GM12878 (cell line): ENCODE measurements around the gene RASIP1. TPM values are rescaled to one million over a fixed set of nuclear protein-coding genes. Genes with fewer than 3 reads are reported as not detected.

Experiments
- ATAC-seq: fragments of 200-7000 bp; cut with Tn5 transposase; 3 replicates; pipeline ENCODE4 v1.9.1; 2020; ENCODE audit warnings: mild to moderate bottlenecking, moderate library complexity
- BruUV-seq: library from RNA; stranded (reverse); fragments of 400-500 nt; replicated peaks from 2 replicates; lab custom pipeline; 2021; lab: Mats Ljungman, UMichigan
- CTCF ChIA-PET: fragments of 300-600 bp; sonication (Branson Sonifier 250); formaldehyde crosslinking; extraction: SDS; loops from one replicate; lab custom pipeline; 2021; ENCODE audit warnings: inconsistent platforms; lab: Yijun Ruan, JAX
- POLR2A ChIA-PET: fragments of 350-600 bp; formaldehyde crosslinking; extraction: SDS; loops from one replicate; lab custom pipeline; 2021; ENCODE audit warnings: inconsistent platforms; lab: Charles Lee
- RAD21 ChIA-PET: fragments of 300-600 bp; sonication (Branson Sonifier 250); formaldehyde crosslinking; loops from one replicate; lab custom pipeline; 2023; ENCODE audit warnings: antibody characterized with exemption; ENCODE audit not compliant: unreplicated experiment; lab: Charles Lee
- SMC1A ChIA-PET: fragments of 300-600 bp; sonication (Branson Sonifier 250); formaldehyde crosslinking; loops from one replicate; lab custom pipeline; 2023; ENCODE audit not compliant: unreplicated experiment, uncharacterized antibody; lab: Charles Lee
- DNase-seq: peaks from one replicate; pipeline ENCODE4 v3.0.0-alpha.2; 2011; ENCODE audit warnings: low read depth, low spot score
- FAIRE-seq: peaks from 3 replicates; lab custom pipeline; 2011; peaks lifted over from hg19 to GRCh38; lab: Jason Lieb, UNC
- H2AFZ ChIP-seq: 2 replicates; pipeline ENCODE4 v1.6.0; 2011; ENCODE audit warnings: low read depth, low read length, control low read depth; ENCODE audit not compliant: control insufficient read depth
- H3K27ac ChIP-seq: 2 replicates; pipeline ENCODE4 v1.5.1; 2011; ENCODE audit warnings: control low read depth; ENCODE audit not compliant: control insufficient read depth, insufficient read depth
- H3K27me3 ChIP-seq, 2 experiments: replicated peaks in 1 of 2; 2 replicates each; pipeline versions ENCODE4 v1.6.0 to v1.6.1; 2011; ENCODE audit warnings: low read length in 1 of 2; ENCODE audit not compliant: control insufficient read depth in 2 of 2, insufficient read depth in 2 of 2
- H3K36me3 ChIP-seq, 2 experiments: 2 replicates each; pipeline ENCODE4 v1.5.1; 2011; ENCODE audit warnings: low read length in 1 of 2; ENCODE audit not compliant: control insufficient read depth in 2 of 2, insufficient read depth in 2 of 2
- H3K4me1 ChIP-seq: 2 replicates; pipeline ENCODE4 v1.6.1; 2011; ENCODE audit warnings: mild to moderate bottlenecking, low read length, moderate library complexity, mixed read lengths; ENCODE audit not compliant: control insufficient read depth, insufficient read depth
- H3K4me2 ChIP-seq: 2 replicates; pipeline ENCODE4 v1.6.0; 2011; ENCODE audit warnings: control low read depth; ENCODE audit not compliant: control insufficient read depth, insufficient read depth
- H3K4me3 ChIP-seq: fragments of 200-600 bp; sonication (generic); 2 replicates; pipeline ENCODE4 v1.5.1; 2016
- H3K79me2 ChIP-seq: 2 replicates; pipeline ENCODE4 v1.6.0; 2011; ENCODE audit warnings: low read length; ENCODE audit not compliant: control insufficient read depth, insufficient read depth
- H3K9ac ChIP-seq: 2 replicates; pipeline ENCODE4 v1.8.0; 2011; ENCODE audit warnings: low read length, control low read depth, mixed read lengths; ENCODE audit not compliant: control insufficient read depth, insufficient read depth
- H3K9me3 ChIP-seq: replicated peaks from 3 replicates; pipeline ENCODE4 v1.5.1; 2011; ENCODE audit warnings: mild to moderate bottlenecking, low read length; ENCODE audit not compliant: control insufficient read depth, insufficient read depth
- H4K20me1 ChIP-seq: 2 replicates; pipeline ENCODE4 v1.6.0; 2011; ENCODE audit not compliant: control insufficient read depth, insufficient read depth
- BCL11A ChIP-seq: IDR thresholded peaks from 2 replicates; pipeline ENCODE4 v1.6.1; 2011; ENCODE audit warnings: low read depth, low read length
- BRCA1 ChIP-seq: IDR thresholded peaks from 2 replicates; pipeline ENCODE4 v1.6.1; 2011; ENCODE audit warnings: low read depth, low read length, improper control_type of control experiment
- CEBPB ChIP-seq, 2 experiments: fragments of 150-350 bp in 1 of 2; IDR thresholded peaks; 2 replicates each; pipeline ENCODE4 v1.6.1; 2012 to 2014; ENCODE audit warnings: low read depth in 2 of 2, low read length in 2 of 2, borderline replicate concordance in 1 of 2, inconsistent platforms in 1 of 2
- CHD1 ChIP-seq: IDR thresholded peaks from 2 replicates; pipeline ENCODE4 v1.6.1; 2012; ENCODE audit warnings: low read depth, low read length, improper control_type of control experiment
- GABPA ChIP-seq: IDR thresholded peaks from 2 replicates; pipeline ENCODE4 v1.6.1; 2014; ENCODE audit warnings: antibody characterized with exemption, low read depth, mild to moderate bottlenecking, inconsistent platforms
- HDAC2 ChIP-seq: fragments of 200-600 bp; sonication (generic); IDR thresholded peaks from 2 replicates; pipeline ENCODE4 v1.6.1; 2017
- HDGF ChIP-seq: fragments of 450-650 bp; IDR thresholded peaks from 2 replicates; pipeline ENCODE4 v1.6.1; 2016; ENCODE audit warnings: antibody characterized with exemption
- IKZF1 ChIP-seq: fragments of 450-650 bp; conservative IDR thresholded peaks from 2 replicates; pipeline ENCODE4 v1.6.1; 2017; ENCODE audit warnings: antibody characterized with exemption, mild to moderate bottlenecking
- KLF5 ChIP-seq: fragments of 450-650 bp; IDR thresholded peaks from 2 replicates; pipeline ENCODE4 v1.6.1; 2014; ENCODE audit warnings: mild to moderate bottlenecking; ENCODE audit not compliant: partially characterized antibody
- MYB ChIP-seq: fragments of 150-350 bp; IDR thresholded peaks from 2 replicates; pipeline ENCODE4 v1.6.1; 2014; ENCODE audit warnings: mild to moderate bottlenecking, low read depth, low read length, borderline replicate concordance
- NBN ChIP-seq: fragments of 450-650 bp; IDR thresholded peaks from 2 replicates; pipeline ENCODE4 v1.6.1; 2016
- NFXL1 ChIP-seq: fragments of 450-650 bp; IDR thresholded peaks from 2 replicates; pipeline ENCODE4 v1.6.1; 2017; ENCODE audit warnings: antibody characterized with exemption, mild to moderate bottlenecking, borderline replicate concordance
- NFYA ChIP-seq: IDR thresholded peaks from 2 replicates; pipeline ENCODE4 v1.6.1; 2011; ENCODE audit warnings: low read depth, mild to moderate bottlenecking, low read length, improper control_type of control experiment, borderline replicate concordance
- PAX8 ChIP-seq: fragments of 450-650 bp; IDR thresholded peaks from 2 replicates; pipeline ENCODE4 v1.6.1; 2017; ENCODE audit warnings: mild to moderate bottlenecking, moderate library complexity
- POU2F2 ChIP-seq: IDR thresholded peaks from 3 replicates; pipeline ENCODE4 v1.6.1; 2011; ENCODE audit warnings: low read depth, mild to moderate bottlenecking, low read length, borderline replicate concordance
- RFX5 ChIP-seq: IDR thresholded peaks from 2 replicates; pipeline ENCODE4 v1.6.1; 2011; ENCODE audit warnings: low read depth, low read length, improper control_type of control experiment
- SIX5 ChIP-seq: IDR thresholded peaks from 2 replicates; pipeline ENCODE4 v1.6.1; 2011; ENCODE audit warnings: mild to moderate bottlenecking, low read depth, low read length, moderate library complexity; ENCODE audit not compliant: severe bottlenecking
- STAT3 ChIP-seq: IDR thresholded peaks from 2 replicates; pipeline ENCODE4 v1.6.1; 2011; ENCODE audit warnings: low read depth, low read length, improper control_type of control experiment
- ZNF217 ChIP-seq: fragments of 450-650 bp; IDR thresholded peaks from 2 replicates; pipeline ENCODE4 v1.6.1; 2017; ENCODE audit warnings: antibody characterized with exemption, mild to moderate bottlenecking
- WGBS: methylation state at CpG from one replicate; pipeline ENCODE4 v1.1.6; 2016; ENCODE audit warnings: low lambda C conversion rate; ENCODE audit not compliant: insufficient replicate concordance, insufficient coverage; ENCODE audit errors: missing lambda C conversion rate; 5-methylcytosine and 5-hydroxymethylcytosine counted together
- in situ Hi-C: fragments of 300-500 bp; cut with MboI; formaldehyde crosslinking; loops from 9 replicates; pipeline ENCODE4 v1.14.3; 2018; ENCODE audit warnings: mixed read lengths
- intact Hi-C: fragments of 100-400 bp; cut with micrococcal nuclease; formaldehyde crosslinking; loops from one replicate; pipeline ENCODE4 v1.14.2; 2022; ENCODE audit not compliant: unreplicated experiment
- polyA plus RNA-seq, 11 experiments: library from polyadenylated mRNA; depleted of rRNA in 4 of 11; unstranded in 6 of 11; stranded (reverse) in 5 of 11; fragments of >200 nt; fragmentation: Nextera tagmentation in 4 of 11; fragmentation: Illumina TruSeq in 1 of 11; extraction: Ambion mirVana in 4 of 11; extraction: Trizol in 1 of 11; gene quantifications; 1 replicate in 1 of 11; 2 replicates in 10 of 11; pipeline versions ENCODE4 v1.2.1 to v1.2.3, GENCODE V29; 2011 to 2016; ENCODE audit warnings: inconsistent platforms in 2 of 11, missing spikeins in 2 of 11, low read depth in 1 of 11
- total RNA-seq, 4 experiments: library from RNA; depleted of rRNA in 3 of 4; stranded (reverse); fragments of >200 nt in 3 of 4; fragmentation: Illumina TruSeq in 1 of 4; extraction: Trizol in 1 of 4; gene quantifications; 2 replicates each; pipeline versions ENCODE4 v1.2.1 to v1.2.3, GENCODE V29; 2013 to 2021
- TF ChIP-seq, protein P1 (sequence below): IDR thresholded peaks from 2 replicates; pipeline ENCODE4 v1.6.1; 2012; ENCODE audit warnings: low read depth, low read length, improper control_type of control experiment

RASIP1 gene
- total and polyA plus RNA-seq, 10 of the 15 experiments (the other 5 are each of a cell fraction or from before 2014, with no cell fraction given) = 0.08 TPM; not detected in 9

DNA sequence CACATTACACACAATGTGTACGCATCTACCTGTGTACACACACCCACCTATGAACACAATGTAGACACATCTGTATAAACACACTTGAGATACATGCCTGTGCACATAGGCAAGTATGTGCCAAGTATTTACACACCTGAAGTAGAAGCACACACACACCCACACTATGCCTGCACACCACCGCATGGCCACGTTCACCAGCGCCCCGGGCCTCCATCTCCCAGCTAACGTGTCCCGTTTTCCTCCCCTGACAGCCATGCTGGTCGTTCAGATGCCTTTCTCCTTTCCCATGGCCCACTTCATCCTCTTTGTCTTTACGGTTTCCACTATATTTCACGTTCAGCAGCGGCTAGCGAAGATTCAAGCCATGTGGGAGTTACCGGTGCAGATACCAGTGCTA lies 37.7 kb downstream of the RASIP1 start:
- in situ Hi-C loops (no loop called here), intact Hi-C loops (no loop called here)
- BruUV-seq = no TSS peak
- Histone ChIP-seq H3K9me3 (no peaks in the 10 kb centered on the region), H3K4me1 (no peaks in the 10 kb centered on the region; the same call in 1 of the 2 replicates), H3K36me3 (no peaks in the 10 kb centered on the region), H3K4me2 (no peak overlapping the region), H3K79me2 (no peaks in the 10 kb centered on the region), H4K20me1 (no peaks in the 10 kb centered on the region), H2AFZ (no peak overlapping the region), H3K27me3 (no peaks in the 10 kb centered on the region), H3K4me3 (no peak overlapping the region), H3K9ac (no peak overlapping the region), H3K27ac (no peak overlapping the region)
- SMC1A ChIA-PET = no interaction called here
- TF ChIP-seq SIX5 (no peak), POU2F2 (no peak), RFX5 (no peak), CEBPB (IDR thresholded peaks at IDR 0.05; ENCODE audit: borderline replicate concordance in 1 of 2, low read depth in 2 of 2, low read length in 2 of 2) (no peak), KLF5 (no peak), CHD1 (no peak), NBN (no peak), BCL11A (no peak), IKZF1 (no peak), BRCA1 (no peak), GABPA (no peak), PAX8 (no peak), HDGF (no peak), NFXL1 (no peak), HDAC2 (no peak), ZNF217 (no peak), STAT3 (no peak), NFYA (no peak), MYB (no peak)
- TF ChIP-seq, protein P1, sequence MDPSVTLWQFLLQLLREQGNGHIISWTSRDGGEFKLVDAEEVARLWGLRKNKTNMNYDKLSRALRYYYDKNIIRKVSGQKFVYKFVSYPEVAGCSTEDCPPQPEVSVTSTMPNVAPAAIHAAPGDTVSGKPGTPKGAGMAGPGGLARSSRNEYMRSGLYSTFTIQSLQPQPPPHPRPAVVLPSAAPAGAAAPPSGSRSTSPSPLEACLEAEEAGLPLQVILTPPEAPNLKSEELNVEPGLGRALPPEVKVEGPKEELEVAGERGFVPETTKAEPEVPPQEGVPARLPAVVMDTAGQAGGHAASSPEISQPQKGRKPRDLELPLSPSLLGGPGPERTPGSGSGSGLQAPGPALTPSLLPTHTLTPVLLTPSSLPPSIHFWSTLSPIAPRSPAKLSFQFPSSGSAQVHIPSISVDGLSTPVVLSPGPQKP = no peak
- FAIRE-seq (no peak), DNase-seq (no peak), ATAC-seq (no peak)
- CTCF ChIA-PET = no interaction called here
- WGBS = 79% methylated on average over 13 of the region's 13 CpGs
- POLR2A ChIA-PET = no interaction called here
- RAD21 ChIA-PET = no interaction called here
